CD4-positive, alpha-beta T cell (primary cell): ENCODE results near the gene CCDC74B. TPM values are rescaled to one million over a fixed set of nuclear protein-coding genes. Genes with fewer than 3 reads are reported as not detected.
"Not testable (repeated sequence)": the region's sequence is repeated elsewhere in the genome, so short reads cannot be mapped to it uniquely, and the experiment has no call there.

Source experiments
- ATAC-seq: fragments of 200-7000 bp; cut with Tn5 transposase; one replicate; pipeline ENCODE4 v1.10.0; 2022; ENCODE audit warnings: mild to moderate bottlenecking; ENCODE audit not compliant: poor library complexity
- CTCF ChIA-PET: fragments of 350-600 bp; sonication (Branson Sonifier 250); formaldehyde crosslinking; loops from one replicate; lab custom pipeline; 2021; ENCODE audit warnings: antibody characterized with exemption, inconsistent platforms; lab: Charles Lee
- POLR2A ChIA-PET: fragments of 350-600 bp; sonication (Branson Sonifier 250); formaldehyde crosslinking; loops from one replicate; lab custom pipeline; 2021; ENCODE audit warnings: antibody characterized with exemption, inconsistent platforms; lab: Charles Lee
- DNase-seq, 14 experiments: peaks; one replicate each; pipeline ENCODE4 v3.0.0-alpha.2; 2013 to 2020; ENCODE audit warnings: mixed read lengths in 2 of 14
- H3K27ac ChIP-seq, 2 donors: one replicate each; pipeline versions ENCODE4 v1.5.1 to v1.7.0; 2013; ENCODE audit warnings: low read length in 2 of 2, low read depth in 1 of 2, mild to moderate bottlenecking in 1 of 2
- H3K27me3 ChIP-seq, 2 experiments: 1 replicate in 1 of 2; 2 replicates in 1 of 2; pipeline versions ENCODE4 v1.6.1 to v1.7.0; 2013; ENCODE audit warnings: low read length in 2 of 2, control low read depth in 1 of 2, mild to moderate bottlenecking in 1 of 2, moderate library complexity in 1 of 2; ENCODE audit not compliant: insufficient read depth in 2 of 2, control insufficient read depth in 1 of 2
- H3K36me3 ChIP-seq: one replicate; pipeline ENCODE4 v1.6.1; 2013; ENCODE audit warnings: low read length, control low read depth; ENCODE audit not compliant: insufficient read depth
- H3K4me1 ChIP-seq: one replicate; pipeline ENCODE4 v1.6.1; 2013; ENCODE audit warnings: low read length, control low read depth; ENCODE audit not compliant: insufficient read depth
- H3K4me3 ChIP-seq: one replicate; pipeline ENCODE4 v1.5.1; 2013; ENCODE audit warnings: mild to moderate bottlenecking, low read length, moderate library complexity
- H3K9me3 ChIP-seq, 2 experiments: 1 replicate in 1 of 2; 2 replicates in 1 of 2; pipeline versions ENCODE4 v1.6.1 to v1.7.0; 2013; ENCODE audit warnings: low read length in 2 of 2, mild to moderate bottlenecking in 2 of 2, control low read depth in 1 of 2, moderate library complexity in 1 of 2; ENCODE audit not compliant: control insufficient read depth in 1 of 2, insufficient read depth in 1 of 2
- H3K27ac Mint-ChIP-seq: one replicate; pipeline ENCODE4 v1.8.0; 2020; ENCODE audit warnings: mixed read lengths
- H3K27me3 Mint-ChIP-seq: one replicate; pipeline ENCODE4 v1.8.0; 2021; ENCODE audit warnings: mixed read lengths
- H3K36me3 Mint-ChIP-seq: one replicate; pipeline ENCODE4 v1.8.0; 2021; ENCODE audit warnings: low read depth, mixed read lengths
- H3K4me1 Mint-ChIP-seq: one replicate; pipeline ENCODE4 v1.8.0; 2021; ENCODE audit warnings: low read depth, mixed read lengths
- H3K4me3 Mint-ChIP-seq: one replicate; pipeline ENCODE4 v1.8.0; 2020; ENCODE audit warnings: mild to moderate bottlenecking, mixed read lengths
- H3K9me3 Mint-ChIP-seq: one replicate; pipeline ENCODE4 v1.8.0; 2020; ENCODE audit warnings: mixed read lengths
- CTCF ChIP-seq: fragments of 200-600 bp; IDR thresholded peaks from one replicate; pipeline ENCODE4 v1.8.0; 2022; ENCODE audit warnings: antibody characterized with exemption, mild to moderate bottlenecking
- intact Hi-C, 2 experiments: fragments of 100-400 bp; cut with DNase I in 1 of 2; cut with micrococcal nuclease in 1 of 2; formaldehyde crosslinking; loops; one replicate each; pipeline versions ENCODE4 v1.15.1 to v1.9.0; 2023 to 2025; cut with DNase I, micrococcal nuclease
- total RNA-seq, 174 experiments: library from RNA in 2 of 174; stranded (reverse) in 2 of 174; gene quantifications; one replicate each; pipeline ENCODE4 v1.2.3 and lab custom pipeline; 2021 to 2026

Gene CCDC74B
- total RNA-seq, 2 experiments from 2014 or later: 0.38 to 0.56 TPM

- H3K9me3 ChIP-seq: no peaks in the 10 kb centered on the region
- no peaks in the 10 kb centered on the region for H3K4me1 Mint-ChIP-seq
- H3K27ac ChIP-seq: no peak overlapping the region
- ATAC-seq (no peak), DNase-seq (no peak)
- no peak for TF ChIP-seq CTCF
- no peaks in the 10 kb centered on the region for H3K4me1 ChIP-seq
- H3K4me3 ChIP-seq: no peak overlapping the region
- CTCF ChIA-PET: no interaction called here
- no peaks in the 10 kb centered on the region for H3K27me3 ChIP-seq
- H3K4me3 Mint-ChIP-seq: no peak overlapping the region
- peaks cover 63% of the 10 kb centered on the region for H3K36me3 ChIP-seq
- H3K27me3 Mint-ChIP-seq: no peaks in the 10 kb centered on the region
- POLR2A ChIA-PET: no interaction called here
- H3K9me3 Mint-ChIP-seq: no peaks in the 10 kb centered on the region
- no peak overlapping the region for H3K27ac Mint-ChIP-seq
- peaks cover 84% of the 10 kb centered on the region for H3K36me3 Mint-ChIP-seq
- intact Hi-C loops: no loop called here
Measured at GRCh38 chr2:130169896-130170295, 25.0 kb upstream of the CCDC74B start.

- ATAC-seq, H3K4me3 Mint-ChIP-seq, intact Hi-C loops: not testable (repeated sequence)
Measured at GRCh38 chr2:130169163-130169562, 24.3 kb upstream of the CCDC74B start.

DNA sequence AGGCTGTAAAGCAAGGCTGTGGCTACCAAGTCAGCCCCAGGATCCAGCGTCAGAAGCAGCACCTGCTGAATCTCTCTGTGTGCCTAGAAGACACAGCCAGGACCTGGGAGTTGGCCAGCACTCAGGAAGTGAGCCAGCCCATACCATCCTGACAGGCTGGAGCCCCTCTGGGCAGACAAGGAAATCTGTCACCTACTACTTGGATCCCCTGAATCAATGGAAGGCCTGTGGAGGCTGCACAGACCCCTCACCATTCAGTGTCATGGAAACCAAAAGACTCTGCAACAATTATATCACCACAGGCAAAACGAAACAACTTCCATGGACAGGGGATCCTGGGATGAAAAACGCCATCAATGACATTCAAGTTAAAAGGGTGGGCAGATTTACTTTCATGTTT lies 21.7 kb upstream of the CCDC74B start:
- H3K4me1 Mint-ChIP-seq, H3K4me3 Mint-ChIP-seq, DNase-seq, POLR2A ChIA-PET, ATAC-seq, H3K27me3 ChIP-seq, H3K4me3 ChIP-seq, H3K9me3 ChIP-seq, H3K4me1 ChIP-seq, H3K27ac Mint-ChIP-seq, H3K27me3 Mint-ChIP-seq, H3K27ac ChIP-seq, H3K9me3 Mint-ChIP-seq, intact Hi-C loops, CTCF ChIA-PET: not testable (repeated sequence)
- H3K36me3 Mint-ChIP-seq: peaks cover 72% of the 10 kb centered on the region
- peaks cover 62% of the 10 kb centered on the region for H3K36me3 ChIP-seq

More at GRCh38 chr2:130169163-130169562, 24.3 kb upstream of the CCDC74B start:
- H3K9me3 Mint-ChIP-seq, H3K27ac Mint-ChIP-seq, H3K4me1 Mint-ChIP-seq, H3K4me1 ChIP-seq, CTCF ChIA-PET, H3K4me3 ChIP-seq, DNase-seq, H3K9me3 ChIP-seq, H3K27me3 Mint-ChIP-seq, H3K27ac ChIP-seq, POLR2A ChIA-PET, H3K27me3 ChIP-seq: not testable (repeated sequence)
- peaks cover 68% of the 10 kb centered on the region for H3K36me3 ChIP-seq
- H3K36me3 Mint-ChIP-seq: peaks cover 84% of the 10 kb centered on the region

- no peak overlapping the region for H3K4me3 Mint-ChIP-seq
- H3K36me3 Mint-ChIP-seq: peaks cover 74% of the 10 kb centered on the region
- intact Hi-C loops: no loop called here
Measured at GRCh38 chr2:130165293-130166016, 20.5 kb upstream of the CCDC74B start.

More at GRCh38 chr2:130165293-130166016, 20.5 kb upstream of the CCDC74B start:
- no peaks in the 10 kb centered on the region for H3K27me3 Mint-ChIP-seq
- H3K4me1 ChIP-seq: no peaks in the 10 kb centered on the region
- no peaks in the 10 kb centered on the region for H3K27me3 ChIP-seq
- CTCF ChIA-PET: no interaction called here
- no peak overlapping the region for H3K27ac Mint-ChIP-seq
- H3K27ac ChIP-seq: no peak overlapping the region
- H3K9me3 Mint-ChIP-seq: no peaks in the 10 kb centered on the region
- peaks cover 58% of the 10 kb centered on the region for H3K36me3 ChIP-seq
- POLR2A ChIA-PET: no interaction called here
- H3K4me3 ChIP-seq: no peak overlapping the region
- H3K9me3 ChIP-seq: no peaks in the 10 kb centered on the region
- no peaks in the 10 kb centered on the region for H3K4me1 Mint-ChIP-seq
- no peak for ATAC-seq
- no peak for DNase-seq
- TF ChIP-seq CTCF: no peak
